GM12872 (cell line): ENCODE measurements around the gene PSMD14.

ENCODE experiments used
- CTCF ChIP-seq: IDR thresholded peaks from 3 replicates; pipeline ENCODE4 v1.5.1; 2011; ENCODE audit warnings: low read depth, mild to moderate bottlenecking, low read length, moderate library complexity; ENCODE audit not compliant: insufficient read depth

Gene PSMD14

GRCh38 chr2:161417438-161418274, 109.4 kb downstream of the PSMD14 start:
- no peak for TF ChIP-seq CTCF

- no peak for TF ChIP-seq CTCF
Observed at GRCh38 chr2:161418275-161418714, 110.1 kb downstream of the PSMD14 start.

- no peak for TF ChIP-seq CTCF
Observed at GRCh38 chr2:161418715-161419637, 110.8 kb downstream of the PSMD14 start.

- TF ChIP-seq CTCF: no peak
Observed at GRCh38 chr2:161419638-161420190, 111.5 kb downstream of the PSMD14 start.

- no peak for TF ChIP-seq CTCF
Observed at GRCh38 chr2:161420406-161421074, 112.3 kb downstream of the PSMD14 start.

- TF ChIP-seq CTCF: no peak
Observed at GRCh38 chr2:161421686-161422085, 113.5 kb downstream of the PSMD14 start.

GRCh38 chr2:161422816-161423403, 114.7 kb downstream of the PSMD14 start:
- TF ChIP-seq CTCF: no peak
